Muscle of leg (tissue), 11 donors: Measurements from ENCODE around the gene PSG3. TPM values are rescaled to one million over a fixed set of nuclear protein-coding genes. Genes with fewer than 3 reads are reported as not detected.
"Not testable (repeated sequence)": the region's sequence is repeated elsewhere in the genome, so short reads cannot be mapped to it uniquely, and the experiment has no call there.

Experiments used
- DNase-seq: peaks from one replicate; pipeline ENCODE4 v3.0.0; 2013
- H3K27ac ChIP-seq: one replicate; pipeline ENCODE4 v1.5.1; 2013; ENCODE audit warnings: mild to moderate bottlenecking, low read length, control low read depth
- H3K27me3 ChIP-seq: one replicate; pipeline ENCODE4 v1.6.1; 2013; ENCODE audit warnings: low read length; ENCODE audit not compliant: control insufficient read depth, insufficient read depth
- H3K36me3 ChIP-seq: one replicate; pipeline ENCODE4 v1.6.1; 2013; ENCODE audit warnings: low read length; ENCODE audit not compliant: control insufficient read depth, insufficient read depth
- H3K4me1 ChIP-seq: one replicate; pipeline ENCODE4 v1.6.1; 2013; ENCODE audit warnings: low read length; ENCODE audit not compliant: control insufficient read depth, insufficient read depth
- H3K4me3 ChIP-seq: one replicate; pipeline ENCODE4 v1.5.1; 2013; ENCODE audit warnings: low read length, control low read depth
- H3K9me3 ChIP-seq: replicated peaks from 2 replicates; pipeline ENCODE4 v1.6.1; 2013; ENCODE audit warnings: low read depth, low read length; ENCODE audit not compliant: control insufficient read depth
- WGBS: methylation state at CpG from one replicate; pipeline ENCODE4 v1.1.5; 2013; ENCODE audit warnings: missing lambda C conversion rate; ENCODE audit not compliant: insufficient coverage; 5-methylcytosine and 5-hydroxymethylcytosine counted together
- polyA plus RNA-seq, 8 donors: library from polyadenylated mRNA; unstranded; fragments of 120-200 nt; gene quantifications; one replicate each; pipeline versions ENCODE4 v1.2.1 to v1.2.3, GENCODE V29; 2013; ENCODE audit warnings: inconsistent platforms in 1 of 8, low replicate concordance in 1 of 8; ENCODE audit not compliant: insufficient read length in 8 of 8, insufficient read depth in 1 of 8
- total RNA-seq: library from RNA; stranded (reverse); fragments of 120-200 nt; gene quantifications from one replicate; pipeline ENCODE4 v1.2.4, GENCODE V29; 2013

The PSG3 gene
- total and polyA plus RNA-seq, 9 donors: 0.10 to 1.3 (median 0.27) TPM; not detected in 1

DNA sequence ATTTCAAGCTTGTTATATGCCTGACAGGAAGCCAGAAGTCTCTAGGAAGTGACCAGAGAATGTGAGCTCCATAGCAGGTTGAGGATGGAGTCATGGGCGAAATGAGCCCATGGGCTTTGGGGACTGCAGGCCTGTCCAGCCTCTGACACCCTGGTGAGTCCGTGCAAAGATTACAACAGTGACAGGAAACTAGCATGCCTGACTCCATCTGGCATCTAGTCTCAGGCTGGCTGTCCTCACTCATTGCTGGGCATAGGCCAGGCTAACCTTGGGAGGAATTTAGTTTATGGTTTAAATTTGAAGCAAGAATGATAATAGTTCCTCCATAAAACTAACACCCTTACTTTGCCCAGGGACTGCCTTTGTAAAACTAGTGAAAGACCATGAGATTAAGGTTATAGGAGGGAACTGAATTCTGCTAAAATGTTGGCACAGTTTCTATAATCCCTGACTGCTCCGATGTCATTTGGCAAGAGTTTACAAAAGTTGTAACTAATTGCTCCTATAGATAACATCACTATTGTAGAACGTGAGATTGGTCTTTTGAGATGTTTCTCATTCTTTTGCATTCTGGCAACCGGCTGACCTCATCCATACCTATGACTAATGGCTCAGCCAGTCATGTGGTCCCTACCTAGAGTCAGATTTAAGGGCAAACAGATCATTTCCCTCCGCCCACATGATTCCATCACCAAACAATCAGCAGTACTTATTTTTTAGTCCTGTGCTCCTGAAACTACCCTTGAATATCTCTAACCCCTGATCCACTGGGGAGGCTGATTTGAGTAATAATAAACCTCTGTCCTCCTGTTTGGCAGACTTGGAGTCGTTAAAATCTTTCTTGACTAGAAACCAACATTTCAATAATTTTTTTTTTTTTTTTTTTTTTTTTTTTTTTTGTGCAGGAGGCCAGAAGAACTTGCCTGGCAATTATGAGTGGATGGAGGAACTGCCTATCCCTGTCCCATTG, 21.0 kb upstream of the PSG3 start:
- DNase-seq, H3K9me3 ChIP-seq, H3K27me3 ChIP-seq, H3K27ac ChIP-seq, H3K4me3 ChIP-seq, H3K4me1 ChIP-seq, H3K36me3 ChIP-seq: not testable (repeated sequence)
- WGBS: 43% methylated on average over 3 of the region's 7 CpGs

DNA sequence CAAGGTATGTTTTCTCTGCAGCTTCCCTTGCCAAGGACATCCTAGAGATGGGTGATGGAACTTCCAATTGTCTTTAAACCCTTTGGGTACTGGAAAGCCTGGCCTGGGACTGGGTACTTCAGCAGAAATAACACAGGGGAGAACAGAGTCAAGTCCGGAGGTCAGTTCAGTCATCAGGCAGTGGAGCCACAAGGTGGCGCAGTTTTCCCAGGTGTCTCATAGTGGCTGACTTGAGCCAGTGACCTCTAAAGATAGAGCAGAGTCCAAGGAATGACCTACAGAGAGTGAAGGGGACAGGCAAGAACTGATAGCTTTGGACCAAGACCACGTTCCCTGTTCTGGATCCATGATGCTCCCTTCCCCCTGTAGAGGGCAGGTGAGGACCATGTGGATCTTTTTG, 18.4 kb upstream of the PSG3 start:
- DNase-seq, H3K4me3 ChIP-seq, H3K9me3 ChIP-seq, H3K36me3 ChIP-seq, H3K27ac ChIP-seq, H3K4me1 ChIP-seq, H3K27me3 ChIP-seq: not testable (repeated sequence)
- WGBS: no CpG with 5 or more reads among the region's 3 CpGs

DNA sequence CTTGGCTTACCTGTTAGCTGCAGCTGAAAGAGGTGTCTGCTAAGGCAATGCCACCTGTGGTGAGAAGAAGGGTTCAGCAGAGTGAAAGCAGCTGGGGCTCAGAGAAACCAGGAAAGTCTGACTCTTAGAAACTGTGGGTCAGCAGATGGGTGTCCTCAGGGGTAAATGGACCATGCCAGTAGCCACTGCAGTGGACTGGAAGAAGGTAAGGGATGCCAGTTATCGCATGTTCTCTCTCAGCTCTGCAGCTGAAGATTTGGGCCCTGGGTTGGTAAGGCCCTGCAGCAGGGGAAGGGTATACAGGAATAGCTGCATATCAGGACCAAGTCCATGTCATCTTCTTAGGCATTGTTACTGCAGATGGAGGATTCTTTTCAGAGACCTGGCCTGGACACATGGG, 12.0 kb upstream of the PSG3 start:
- not testable (repeated sequence) for H3K27me3 ChIP-seq, DNase-seq, H3K4me3 ChIP-seq, H3K36me3 ChIP-seq, H3K4me1 ChIP-seq, H3K27ac ChIP-seq, H3K9me3 ChIP-seq
- WGBS: 100% methylated on average over 1 of the region's 1 CpG

DNA sequence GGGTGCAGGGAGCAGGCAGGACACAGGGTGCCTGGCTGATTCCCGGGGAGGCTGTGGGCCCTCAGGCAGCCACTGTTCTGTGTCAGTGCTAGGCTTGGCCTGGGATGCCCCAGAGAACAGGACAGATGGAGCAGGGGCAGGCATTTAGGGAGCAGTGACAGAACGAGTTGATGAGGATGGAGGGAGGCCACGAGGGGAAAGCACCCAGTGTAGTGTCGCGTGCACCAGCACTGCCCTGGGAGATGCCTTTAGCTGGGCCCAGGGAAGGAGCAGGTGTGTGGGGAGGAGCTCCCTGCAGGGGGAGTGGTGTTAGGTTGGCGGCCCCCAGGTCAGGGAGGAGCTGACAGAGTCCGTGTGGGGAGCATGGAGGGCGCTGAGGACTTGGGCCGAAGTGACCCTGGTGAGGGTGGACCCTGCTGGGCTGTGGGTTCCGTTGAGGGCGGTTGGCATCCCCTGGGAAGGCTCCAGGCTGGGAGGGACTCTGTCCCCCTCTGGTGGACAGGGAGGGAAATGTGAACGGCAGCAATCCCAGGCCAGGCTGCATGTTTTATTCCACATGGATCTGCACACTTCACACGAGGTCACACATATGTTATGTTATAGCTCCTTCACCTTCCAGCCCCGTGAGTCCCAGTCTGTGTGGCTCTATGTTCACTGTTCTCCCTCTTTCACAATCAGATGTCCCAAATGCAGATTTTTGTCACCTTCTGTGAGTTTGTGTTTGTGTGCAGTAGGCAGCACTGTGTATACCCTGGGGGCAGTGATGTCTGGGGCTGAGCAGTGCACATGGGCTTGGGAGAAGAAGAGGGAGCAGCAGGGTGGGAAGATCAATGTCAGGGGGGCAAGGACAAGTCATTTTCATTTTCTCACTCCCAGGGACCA, 1.7 kb upstream of the PSG3 start:
- H3K4me1 ChIP-seq, H3K27me3 ChIP-seq, DNase-seq, H3K9me3 ChIP-seq, H3K36me3 ChIP-seq, H3K27ac ChIP-seq, H3K4me3 ChIP-seq: not testable (repeated sequence)
- WGBS: 54% methylated on average over 11 of the region's 14 CpGs

DNA sequence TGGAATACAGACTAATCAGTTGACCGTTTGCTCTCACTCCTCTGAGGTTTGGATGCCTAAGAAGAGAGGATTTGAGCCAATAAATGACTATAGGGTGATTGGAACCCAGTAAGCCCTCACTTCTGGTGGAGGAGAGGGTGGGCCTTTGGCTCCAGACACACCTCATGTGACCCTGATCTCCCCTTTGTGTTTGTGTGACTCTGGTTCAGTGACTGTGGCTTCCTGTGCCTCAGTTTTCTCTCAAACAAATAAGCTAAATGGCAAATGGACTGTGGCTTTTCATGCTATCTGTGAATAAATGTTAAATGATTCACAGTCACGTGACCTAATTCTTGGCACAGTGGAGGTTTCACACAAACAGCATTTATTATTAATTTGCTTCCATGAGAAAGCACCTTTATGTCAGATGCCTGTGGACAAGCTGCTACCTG, 2.7 kb downstream of the PSG3 start:
- not testable (repeated sequence) for H3K27ac ChIP-seq, H3K4me3 ChIP-seq, H3K27me3 ChIP-seq, DNase-seq, H3K36me3 ChIP-seq, H3K4me1 ChIP-seq, H3K9me3 ChIP-seq
- 67% methylated on average over 1 of the region's 2 CpGs for WGBS

DNA sequence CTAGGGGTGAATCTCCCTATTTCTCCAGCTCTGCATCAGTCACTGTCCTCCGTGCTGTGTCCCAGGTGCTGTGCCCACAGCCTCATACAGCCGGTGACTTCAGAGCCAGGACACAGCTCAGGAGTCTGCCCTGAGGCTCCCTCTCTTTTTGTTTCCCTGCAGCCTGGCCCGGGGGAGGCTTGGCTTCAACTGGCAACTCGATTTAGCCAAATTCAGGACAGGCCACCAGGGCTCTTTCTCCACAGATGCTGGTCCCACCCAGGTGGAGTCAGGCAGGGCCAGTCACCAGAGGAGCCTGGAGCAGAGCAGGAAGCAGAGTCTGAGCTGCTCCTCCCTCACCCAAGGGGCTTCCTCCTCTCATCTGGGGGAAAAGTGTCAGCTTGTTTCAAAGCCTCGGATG, 11.9 kb downstream of the PSG3 start:
- DNase-seq, H3K4me1 ChIP-seq, H3K4me3 ChIP-seq, H3K27ac ChIP-seq, H3K36me3 ChIP-seq, H3K9me3 ChIP-seq, H3K27me3 ChIP-seq: not testable (repeated sequence)
- WGBS: 39% methylated on average over 4 of the region's 5 CpGs

DNA sequence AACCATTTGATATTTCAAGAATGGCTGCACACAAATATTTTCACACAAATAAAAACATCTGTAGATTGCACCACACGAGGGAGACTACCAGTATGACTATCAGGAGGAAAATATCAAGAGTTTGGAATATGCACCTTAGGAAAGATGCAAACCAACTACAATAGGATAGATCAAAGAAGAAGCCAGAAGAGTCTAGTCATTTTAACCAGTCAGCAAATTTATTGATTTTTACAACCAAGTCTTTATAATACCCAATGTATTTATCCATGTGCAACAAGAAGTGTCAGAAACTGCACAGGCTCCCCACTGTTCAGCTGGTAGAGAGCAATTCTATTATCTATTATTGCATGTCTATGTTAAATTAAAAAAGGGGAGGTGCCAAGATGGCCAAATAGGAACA, 26.3 kb downstream of the PSG3 start:
- H3K4me1 ChIP-seq, H3K9me3 ChIP-seq, H3K36me3 ChIP-seq, H3K27me3 ChIP-seq, DNase-seq, H3K4me3 ChIP-seq, H3K27ac ChIP-seq: not testable (repeated sequence)
- no CpG with 5 or more reads among the region's 1 CpG for WGBS

DNA sequence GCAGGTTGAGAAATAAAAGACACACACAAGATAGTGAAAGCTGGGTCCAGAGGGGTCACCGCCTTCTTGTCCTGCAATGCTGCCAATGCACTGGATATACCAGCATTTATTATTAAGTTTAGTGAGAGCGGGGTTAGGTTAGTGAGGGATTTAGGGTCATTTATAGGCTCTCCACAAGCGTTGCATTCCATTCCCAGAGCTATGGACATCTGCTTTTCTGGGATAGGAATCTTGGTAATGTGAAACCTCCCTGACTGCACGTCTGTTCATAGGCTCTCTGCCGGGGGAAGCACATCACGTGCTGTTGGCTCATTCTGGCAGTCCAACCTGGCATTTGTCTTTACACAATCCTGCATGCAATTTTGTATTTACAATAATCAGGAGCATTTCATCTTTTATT, 27.5 kb downstream of the PSG3 start:
- no CpG with 5 or more reads among the region's 6 CpGs for WGBS

DNA sequence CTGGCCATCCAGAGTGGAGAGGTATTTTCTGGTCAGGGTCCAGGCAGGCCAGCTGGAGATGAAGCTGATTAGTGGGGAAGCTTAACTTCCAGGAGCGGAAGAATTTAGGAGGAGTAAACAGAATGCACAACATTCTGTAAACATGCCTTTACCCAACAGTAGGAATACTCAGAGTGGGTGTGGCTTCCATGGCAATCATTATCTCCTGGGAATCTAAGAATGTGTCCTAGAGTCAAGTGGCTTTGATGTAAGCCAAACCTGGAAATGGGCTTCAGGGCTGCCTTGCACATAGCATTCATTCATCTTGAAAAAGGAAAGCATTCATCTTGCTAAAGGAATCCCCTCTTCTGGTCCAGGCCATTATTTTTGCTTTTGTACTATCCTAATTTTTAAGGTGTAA, 29.3 kb downstream of the PSG3 start:
- H3K9me3 ChIP-seq, H3K27me3 ChIP-seq, H3K4me3 ChIP-seq, H3K27ac ChIP-seq, H3K4me1 ChIP-seq, DNase-seq, H3K36me3 ChIP-seq: not testable (repeated sequence)
- WGBS: no CpG with 5 or more reads among the region's 1 CpG

More for the DNA sequence above, 27.5 kb downstream of the PSG3 start:
- H3K36me3 ChIP-seq, H3K4me1 ChIP-seq, H3K27me3 ChIP-seq, H3K27ac ChIP-seq, DNase-seq, H3K9me3 ChIP-seq, H3K4me3 ChIP-seq: not testable (repeated sequence)

DNA sequence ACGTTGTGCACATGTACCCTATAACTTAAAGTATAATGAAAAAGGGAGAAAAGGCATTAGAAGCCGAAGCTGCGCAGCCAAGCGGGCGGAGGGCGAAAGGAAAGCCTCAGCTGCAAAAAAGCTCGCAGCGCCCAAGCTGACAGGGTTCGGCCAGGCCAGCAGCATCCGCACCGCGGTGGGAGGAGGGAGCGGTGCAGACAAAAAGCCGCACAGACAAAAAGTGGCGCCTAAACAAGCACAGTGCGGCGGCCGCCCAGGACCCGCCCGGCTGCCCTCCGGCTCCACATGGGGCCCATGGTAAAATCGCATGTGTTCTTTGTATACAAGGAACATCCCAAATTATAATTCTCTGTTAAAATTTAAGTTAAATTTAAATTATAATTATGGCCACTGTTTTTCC, 42.4 kb downstream of the PSG3 start:
- Histone ChIP-seq H3K4me3 (no peak overlapping the region), H3K4me1 (no peaks in the 10 kb centered on the region), H3K9me3 (no peaks in the 10 kb centered on the region), H3K27ac (no peak overlapping the region), H3K27me3 (peaks cover 12% of the 10 kb centered on the region), H3K36me3 (no peaks in the 10 kb centered on the region)
- WGBS: 18% methylated on average over 11 of the region's 22 CpGs
- DNase-seq: no peak
